Suprapubic skin (tissue), 4 donors: ENCODE data around the gene ZCCHC8.

Source experiments
- CTCF ChIP-seq, 2 donors: fragments of 200-600 bp in 1 of 2; fragments of 450-650 bp in 1 of 2; sonication (generic) in 1 of 2; IDR thresholded peaks; one replicate each; pipeline ENCODE4 v1.5.1; 2016 to 2019; ENCODE audit warnings: antibody characterized with exemption in 2 of 2, mild to moderate bottlenecking in 1 of 2, moderate library complexity in 1 of 2
- POLR2A ChIP-seq, 2 donors: fragments of 450-650 bp; IDR thresholded peaks; one replicate each; pipeline ENCODE4 v1.6.1; 2017; ENCODE audit warnings: antibody characterized with exemption in 2 of 2, mild to moderate bottlenecking in 2 of 2, moderate library complexity in 2 of 2
- POLR2AphosphoS5 ChIP-seq, 3 donors: sonication (generic); formaldehyde crosslinking; IDR thresholded peaks; one replicate each; pipeline ENCODE4 v1.6.1; 2017; ENCODE audit warnings: antibody characterized with exemption in 3 of 3

GRCh38 chr12:122481861-122482260 lies 18.9 kb downstream of the ZCCHC8 start:
- TF ChIP-seq POLR2A (IDR thresholded peaks at IDR 0.05) = no peak
- TF ChIP-seq CTCF (IDR thresholded peaks at IDR 0.05) = no peak
- no peak for TF ChIP-seq POLR2AphosphoS5 (IDR thresholded peaks at IDR 0.05)
